Measurements from ENCODE around the gene ACBD5. TPM values are rescaled to one million over a fixed set of nuclear protein-coding genes. Genes with fewer than 3 reads are reported as not detected.

The ACBD5 gene
- total RNA-seq, 1 donor from 2014 or later = 21.3 TPM

GRCh38 chr10:27155066-27155754 is 85.4 kb downstream of the ACBD5 start, which contains the start of gene MASTL:
MASTL (plus strand) TSS chr10:27155352; CDS start chr10:27155427, 75 bp downstream.
- Mint-ChIP-seq H3K27ac (peak within 1 kb of the TSS; percentile 100), H3K4me1 (ENCODE audit: low read depth) (peaks cover 26% of the 10 kb centered on the region), H3K4me3 (ENCODE audit: low read depth) (peak within 1 kb of the TSS; percentile 100), H3K9me3 (ENCODE audit: low read depth) (no peaks in the 10 kb centered on the region), H3K36me3 (ENCODE audit: insufficient read depth) (peaks cover 12% of the 10 kb centered on the region), H3K27me3 (no peaks in the 10 kb centered on the region)
- no peak for TF ChIP-seq CTCF (IDR thresholded peaks at IDR 0.05; ENCODE audit: unreplicated experiment)
- peak; percentile 81 for DNase-seq (ENCODE audit: low spot score, unreplicated experiment)

- peaks cover 27% of the 10 kb centered on the region for H3K4me1 Mint-ChIP-seq (ENCODE audit: low read depth)
- no peak for TF ChIP-seq CTCF (IDR thresholded peaks at IDR 0.05; ENCODE audit: unreplicated experiment)
These were observed 86.8 kb downstream of the ACBD5 start for GRCh38 chr10:27153845-27154193.

GRCh38 chr10:27153329-27153728 is 87.3 kb downstream of the ACBD5 start:
- peaks cover 14% of the 10 kb centered on the region for H3K36me3 Mint-ChIP-seq (ENCODE audit: insufficient read depth)
- H3K27ac Mint-ChIP-seq = peak overlapping the region; percentile 100
- no peaks in the 10 kb centered on the region for H3K9me3 Mint-ChIP-seq (ENCODE audit: low read depth)
- no peaks in the 10 kb centered on the region for H3K27me3 Mint-ChIP-seq
- DNase-seq (ENCODE audit: low spot score, unreplicated experiment) = no peak
- peak overlapping the region; percentile 100 for H3K4me3 Mint-ChIP-seq (ENCODE audit: low read depth)
- peaks cover 27% of the 10 kb centered on the region for H3K4me1 Mint-ChIP-seq (ENCODE audit: low read depth)
- no peak for TF ChIP-seq CTCF (IDR thresholded peaks at IDR 0.05; ENCODE audit: unreplicated experiment)

More at GRCh38 chr10:27153845-27154193, 86.8 kb downstream of the ACBD5 start:
- Mint-ChIP-seq H3K27ac (peak overlapping the region; percentile 100), H3K36me3 (ENCODE audit: insufficient read depth) (peaks cover 12% of the 10 kb centered on the region), H3K9me3 (ENCODE audit: low read depth) (no peaks in the 10 kb centered on the region), H3K4me3 (ENCODE audit: low read depth) (peak overlapping the region; percentile 100), H3K27me3 (no peaks in the 10 kb centered on the region)
- no peak for DNase-seq (ENCODE audit: low spot score, unreplicated experiment)

- Mint-ChIP-seq H3K36me3 (ENCODE audit: insufficient read depth) (peaks cover 17% of the 10 kb centered on the region), H3K4me3 (ENCODE audit: low read depth) (peak overlapping the region; percentile 100), H3K4me1 (ENCODE audit: low read depth) (peaks cover 24% of the 10 kb centered on the region), H3K9me3 (ENCODE audit: low read depth) (no peaks in the 10 kb centered on the region), H3K27me3 (no peaks in the 10 kb centered on the region), H3K27ac (peak overlapping the region; percentile 100)
- no peak for TF ChIP-seq CTCF (IDR thresholded peaks at IDR 0.05; ENCODE audit: unreplicated experiment)
- DNase-seq (ENCODE audit: low spot score, unreplicated experiment) = no peak
These were observed 87.9 kb downstream of the ACBD5 start for GRCh38 chr10:27152687-27153086.

GRCh38 chr10:27150261-27150660 is 90.3 kb downstream of the ACBD5 start:
- peaks cover 23% of the 10 kb centered on the region for H3K36me3 Mint-ChIP-seq (ENCODE audit: insufficient read depth)
- no peaks in the 10 kb centered on the region for H3K9me3 Mint-ChIP-seq (ENCODE audit: low read depth)
- H3K4me3 Mint-ChIP-seq (ENCODE audit: low read depth) = peak overlapping the region; percentile 35
- H3K4me1 Mint-ChIP-seq (ENCODE audit: low read depth) = peaks cover 14% of the 10 kb centered on the region
- TF ChIP-seq CTCF (IDR thresholded peaks at IDR 0.05; ENCODE audit: unreplicated experiment) = no peak
- H3K27ac Mint-ChIP-seq = no peak overlapping the region
- H3K27me3 Mint-ChIP-seq = no peaks in the 10 kb centered on the region
- DNase-seq (ENCODE audit: low spot score, unreplicated experiment) = no peak

All from progenitor cell of endocrine pancreas (in vitro differentiated cells).